ENCODE data around the gene CLEC16A.

CLEC16A gene

GRCh38 chr16:11004973-11005610 is 60.7 kb downstream of the CLEC16A start:
- Histone ChIP-seq H3K79me2 (ENCODE audit: insufficient read depth, low read length) (no peaks in the 10 kb centered on the region), H2AFZ (ENCODE audit: low read depth, low read length) (no peak overlapping the region), H3K27me3 (ENCODE audit: insufficient read depth, low read length, poor library complexity) (no peaks in the 10 kb centered on the region), H3K4me1 (ENCODE audit: insufficient read depth, low read length) (peaks cover 6% of the 10 kb centered on the region; the same call in 1 of the 2 replicates), H4K20me1 (ENCODE audit: insufficient read depth, low read length) (no peaks in the 10 kb centered on the region), H3K36me3 (ENCODE audit: insufficient read depth, low read length) (peaks cover 46% of the 10 kb centered on the region), H3K9ac (ENCODE audit: low read depth, low read length) (no peak overlapping the region), H3K27ac (ENCODE audit: low read length) (no peak overlapping the region), H3K4me3 (ENCODE audit: low read depth in 1 of 2, low read length in 2 of 2) (no peak overlapping the region), H3K9me3 (ENCODE audit: insufficient read depth, low read length, severe bottlenecking) (no peaks in the 10 kb centered on the region), H3K4me2 (ENCODE audit: insufficient read depth, low read length) (no peak overlapping the region)
- ATAC-seq (ENCODE audit: insufficient read depth, low read depth): no peak
- TF ChIP-seq EZH2 (IDR thresholded peaks at IDR 0.05; ENCODE audit: borderline replicate concordance, low read depth, low read length, severe bottlenecking): no peak
- TF ChIP-seq, protein P1, sequence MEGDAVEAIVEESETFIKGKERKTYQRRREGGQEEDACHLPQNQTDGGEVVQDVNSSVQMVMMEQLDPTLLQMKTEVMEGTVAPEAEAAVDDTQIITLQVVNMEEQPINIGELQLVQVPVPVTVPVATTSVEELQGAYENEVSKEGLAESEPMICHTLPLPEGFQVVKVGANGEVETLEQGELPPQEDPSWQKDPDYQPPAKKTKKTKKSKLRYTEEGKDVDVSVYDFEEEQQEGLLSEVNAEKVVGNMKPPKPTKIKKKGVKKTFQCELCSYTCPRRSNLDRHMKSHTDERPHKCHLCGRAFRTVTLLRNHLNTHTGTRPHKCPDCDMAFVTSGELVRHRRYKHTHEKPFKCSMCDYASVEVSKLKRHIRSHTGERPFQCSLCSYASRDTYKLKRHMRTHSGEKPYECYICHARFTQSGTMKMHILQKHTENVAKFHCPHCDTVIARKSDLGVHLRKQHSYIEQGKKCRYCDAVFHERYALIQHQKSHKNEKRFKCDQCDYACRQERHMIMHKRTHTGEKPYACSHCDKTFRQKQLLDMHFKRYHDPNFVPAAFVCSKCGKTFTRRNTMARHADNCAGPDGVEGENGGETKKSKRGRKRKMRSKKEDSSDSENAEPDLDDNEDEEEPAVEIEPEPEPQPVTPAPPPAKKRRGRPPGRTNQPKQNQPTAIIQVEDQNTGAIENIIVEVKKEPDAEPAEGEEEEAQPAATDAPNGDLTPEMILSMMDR (IDR thresholded peaks at IDR 0.05; ENCODE audit: borderline replicate concordance, extremely low read depth, low read length, poor library complexity, severe bottlenecking): no peak
- no peak for DNase-seq

DNA sequence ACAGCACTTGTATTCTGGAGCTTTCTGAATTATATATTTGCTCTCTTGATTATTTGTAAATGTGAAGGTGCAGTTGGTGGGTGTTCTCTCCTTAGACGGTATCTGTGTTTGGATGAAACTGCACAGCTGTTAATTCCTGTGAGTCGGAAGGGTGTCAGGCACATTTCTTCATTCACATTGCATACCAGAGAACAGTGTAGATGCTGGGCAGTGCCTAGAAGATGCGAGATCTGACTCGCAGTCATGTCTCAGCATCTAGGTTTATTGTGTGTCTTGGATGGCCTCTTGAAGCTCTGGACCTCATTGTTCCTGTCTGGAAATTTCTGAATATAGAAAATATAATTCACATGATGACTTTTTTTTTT is 61.2 kb downstream of the CLEC16A start:
- no peak overlapping the region for H3K4me2 ChIP-seq (ENCODE audit: insufficient read depth, low read length)
- DNase-seq: no peak
- H3K4me1 ChIP-seq (ENCODE audit: insufficient read depth, low read length): peaks cover 6% of the 10 kb centered on the region; the same call in 1 of the 2 replicates
- no peaks in the 10 kb centered on the region for H3K9me3 ChIP-seq (ENCODE audit: insufficient read depth, low read length, severe bottlenecking)
- H3K79me2 ChIP-seq (ENCODE audit: insufficient read depth, low read length): no peaks in the 10 kb centered on the region
- no peaks in the 10 kb centered on the region for H4K20me1 ChIP-seq (ENCODE audit: insufficient read depth, low read length)
- H3K27ac ChIP-seq (ENCODE audit: low read length): no peak overlapping the region
- ATAC-seq (ENCODE audit: insufficient read depth, low read depth): no peak
- no peak overlapping the region for H3K4me3 ChIP-seq (ENCODE audit: low read depth in 1 of 2, low read length in 2 of 2)
- no peaks in the 10 kb centered on the region for H3K27me3 ChIP-seq (ENCODE audit: insufficient read depth, low read length, poor library complexity)
- peaks cover 48% of the 10 kb centered on the region for H3K36me3 ChIP-seq (ENCODE audit: insufficient read depth, low read length)
- H2AFZ ChIP-seq (ENCODE audit: low read depth, low read length): no peak overlapping the region
- no peak overlapping the region for H3K9ac ChIP-seq (ENCODE audit: low read depth, low read length)
- no peak for TF ChIP-seq EZH2 (IDR thresholded peaks at IDR 0.05; ENCODE audit: borderline replicate concordance, low read depth, low read length, severe bottlenecking)
- TF ChIP-seq, protein P1 (IDR thresholded peaks at IDR 0.05; ENCODE audit: borderline replicate concordance, extremely low read depth, low read length, poor library complexity, severe bottlenecking): no peak

- DNase-seq: no peak
- Histone ChIP-seq H3K79me2 (ENCODE audit: insufficient read depth, low read length) (no peaks in the 10 kb centered on the region), H3K4me1 (ENCODE audit: insufficient read depth, low read length) (peaks cover 6% of the 10 kb centered on the region; the same call in 1 of the 2 replicates), H3K27me3 (ENCODE audit: insufficient read depth, low read length, poor library complexity) (no peaks in the 10 kb centered on the region), H3K9me3 (ENCODE audit: insufficient read depth, low read length, severe bottlenecking) (no peaks in the 10 kb centered on the region), H3K36me3 (ENCODE audit: insufficient read depth, low read length) (peaks cover 55% of the 10 kb centered on the region), H2AFZ (ENCODE audit: low read depth, low read length) (no peak overlapping the region), H3K9ac (ENCODE audit: low read depth, low read length) (no peak overlapping the region), H3K4me3 (ENCODE audit: low read depth in 1 of 2, low read length in 2 of 2) (no peak overlapping the region), H4K20me1 (ENCODE audit: insufficient read depth, low read length) (no peaks in the 10 kb centered on the region), H3K27ac (ENCODE audit: low read length) (no peak overlapping the region), H3K4me2 (ENCODE audit: insufficient read depth, low read length) (no peak overlapping the region)
- TF ChIP-seq, protein P1 (IDR thresholded peaks at IDR 0.05; ENCODE audit: borderline replicate concordance, extremely low read depth, low read length, poor library complexity, severe bottlenecking): no peak
- TF ChIP-seq EZH2 (IDR thresholded peaks at IDR 0.05; ENCODE audit: borderline replicate concordance, low read depth, low read length, severe bottlenecking): no peak
- no peak for ATAC-seq (ENCODE audit: insufficient read depth, low read depth)
These were observed 62.3 kb downstream of the CLEC16A start for GRCh38 chr16:11006656-11007055.
